ENCODE results near the gene ALDH1L1.

Gene ALDH1L1

GRCh38 chr3:126129398-126129891 is 50.9 kb downstream of the ALDH1L1 start:
- no peak for TF ChIP-seq SIN3A (IDR thresholded peaks at IDR 0.05; ENCODE audit: borderline replicate concordance, insufficient read depth, low read length)
- TF ChIP-seq, protein P1, sequence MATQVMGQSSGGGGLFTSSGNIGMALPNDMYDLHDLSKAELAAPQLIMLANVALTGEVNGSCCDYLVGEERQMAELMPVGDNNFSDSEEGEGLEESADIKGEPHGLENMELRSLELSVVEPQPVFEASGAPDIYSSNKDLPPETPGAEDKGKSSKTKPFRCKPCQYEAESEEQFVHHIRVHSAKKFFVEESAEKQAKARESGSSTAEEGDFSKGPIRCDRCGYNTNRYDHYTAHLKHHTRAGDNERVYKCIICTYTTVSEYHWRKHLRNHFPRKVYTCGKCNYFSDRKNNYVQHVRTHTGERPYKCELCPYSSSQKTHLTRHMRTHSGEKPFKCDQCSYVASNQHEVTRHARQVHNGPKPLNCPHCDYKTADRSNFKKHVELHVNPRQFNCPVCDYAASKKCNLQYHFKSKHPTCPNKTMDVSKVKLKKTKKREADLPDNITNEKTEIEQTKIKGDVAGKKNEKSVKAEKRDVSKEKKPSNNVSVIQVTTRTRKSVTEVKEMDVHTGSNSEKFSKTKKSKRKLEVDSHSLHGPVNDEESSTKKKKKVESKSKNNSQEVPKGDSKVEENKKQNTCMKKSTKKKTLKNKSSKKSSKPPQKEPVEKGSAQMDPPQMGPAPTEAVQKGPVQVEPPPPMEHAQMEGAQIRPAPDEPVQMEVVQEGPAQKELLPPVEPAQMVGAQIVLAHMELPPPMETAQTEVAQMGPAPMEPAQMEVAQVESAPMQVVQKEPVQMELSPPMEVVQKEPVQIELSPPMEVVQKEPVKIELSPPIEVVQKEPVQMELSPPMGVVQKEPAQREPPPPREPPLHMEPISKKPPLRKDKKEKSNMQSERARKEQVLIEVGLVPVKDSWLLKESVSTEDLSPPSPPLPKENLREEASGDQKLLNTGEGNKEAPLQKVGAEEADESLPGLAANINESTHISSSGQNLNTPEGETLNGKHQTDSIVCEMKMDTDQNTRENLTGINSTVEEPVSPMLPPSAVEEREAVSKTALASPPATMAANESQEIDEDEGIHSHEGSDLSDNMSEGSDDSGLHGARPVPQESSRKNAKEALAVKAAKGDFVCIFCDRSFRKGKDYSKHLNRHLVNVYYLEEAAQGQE (IDR thresholded peaks at IDR 0.05; ENCODE audit: insufficient read depth in 1 of 2, low read depth in 2 of 2, low read length in 2 of 2) = no peak
- no peak for TF ChIP-seq TAF1 (IDR thresholded peaks at IDR 0.05; ENCODE audit: borderline replicate concordance, insufficient read depth, low read length)
- TF ChIP-seq FOXP2 (optimal IDR thresholded peaks at IDR 0.05; ENCODE audit: borderline replicate concordance, extremely low read depth, extremely low read length, insufficient read depth) = no peak
- no peak for TF ChIP-seq POLR2AphosphoS5 (IDR thresholded peaks at IDR 0.05; ENCODE audit: low read depth, low read length)

- no peak for TF ChIP-seq SIN3A (IDR thresholded peaks at IDR 0.05; ENCODE audit: borderline replicate concordance, insufficient read depth, low read length)
- TF ChIP-seq POLR2AphosphoS5 (IDR thresholded peaks at IDR 0.05; ENCODE audit: low read depth, low read length) = no peak
- TF ChIP-seq, protein P1 (IDR thresholded peaks at IDR 0.05; ENCODE audit: insufficient read depth in 1 of 2, low read depth in 2 of 2, low read length in 2 of 2) = no peak
- no peak for TF ChIP-seq TAF1 (IDR thresholded peaks at IDR 0.05; ENCODE audit: borderline replicate concordance, insufficient read depth, low read length)
- TF ChIP-seq FOXP2 (optimal IDR thresholded peaks at IDR 0.05; ENCODE audit: borderline replicate concordance, extremely low read depth, extremely low read length, insufficient read depth) = no peak
These were observed 51.6 kb downstream of the ALDH1L1 start for GRCh38 chr3:126128504-126129397.

GRCh38 chr3:126127904-126128303 is 52.5 kb downstream of the ALDH1L1 start:
- TF ChIP-seq SIN3A (IDR thresholded peaks at IDR 0.05; ENCODE audit: borderline replicate concordance, insufficient read depth, low read length) (no peak), FOXP2 (optimal IDR thresholded peaks at IDR 0.05; ENCODE audit: borderline replicate concordance, extremely low read depth, extremely low read length, insufficient read depth) (no peak), TAF1 (IDR thresholded peaks at IDR 0.05; ENCODE audit: borderline replicate concordance, insufficient read depth, low read length) (no peak), POLR2AphosphoS5 (IDR thresholded peaks at IDR 0.05; ENCODE audit: low read depth, low read length) (no peak)
- TF ChIP-seq, protein P1 (IDR thresholded peaks at IDR 0.05; ENCODE audit: insufficient read depth in 1 of 2, low read depth in 2 of 2, low read length in 2 of 2) = no peak

- no peak for TF ChIP-seq POLR2AphosphoS5 (IDR thresholded peaks at IDR 0.05; ENCODE audit: low read depth, low read length)
These were observed 52.9 kb downstream of the ALDH1L1 start for GRCh38 chr3:126127452-126127851.

- no peak for TF ChIP-seq FOXP2 (optimal IDR thresholded peaks at IDR 0.05; ENCODE audit: borderline replicate concordance, extremely low read depth, extremely low read length, insufficient read depth)
These were observed 53.5 kb downstream of the ALDH1L1 start for GRCh38 chr3:126126811-126127431.

GRCh38 chr3:126126286-126126685 is 54.1 kb downstream of the ALDH1L1 start:
- no peak for TF ChIP-seq TAF1 (IDR thresholded peaks at IDR 0.05; ENCODE audit: borderline replicate concordance, insufficient read depth, low read length)
- no peak for TF ChIP-seq FOXP2 (optimal IDR thresholded peaks at IDR 0.05; ENCODE audit: borderline replicate concordance, extremely low read depth, extremely low read length, insufficient read depth)
- no peak for TF ChIP-seq SIN3A (IDR thresholded peaks at IDR 0.05; ENCODE audit: borderline replicate concordance, insufficient read depth, low read length)
- no peak for TF ChIP-seq POLR2AphosphoS5 (IDR thresholded peaks at IDR 0.05; ENCODE audit: low read depth, low read length)
- TF ChIP-seq, protein P1 (IDR thresholded peaks at IDR 0.05; ENCODE audit: insufficient read depth in 1 of 2, low read depth in 2 of 2, low read length in 2 of 2) = no peak

All from PFSK-1 (cell line).